ENCODE results near the gene TMPRSS4. TPM values are rescaled to one million over a fixed set of nuclear protein-coding genes. Genes with fewer than 3 reads are reported as not detected.

Gene TMPRSS4
- polyA plus RNA-seq, 1 of the 3 experiments (the other 2 are of a cell fraction), result not detected

- DNase-seq, result no peak
- no peak overlapping the region for H3K9ac ChIP-seq
- ChIA-PET POLR2A (no interaction called here), CTCF (interaction anchor here (0.8 to 2.4 kb wide), 7 partner anchors 9 to 273 kb away, joined by 3 to 12 read pairs (median 5); no protein-coding TSS in a partner anchor)
- peaks cover 19% of the 10 kb centered on the region; the same call in 1 of the 2 replicates for H3K27me3 ChIP-seq (ENCODE audit: insufficient read depth)
- H3K9me2 ChIP-seq, result no peaks in the 10 kb centered on the region
- no peaks in the 10 kb centered on the region for H4K20me1 ChIP-seq (ENCODE audit: insufficient read depth)
- H2AFZ ChIP-seq (ENCODE audit: low read depth), result no peak overlapping the region
- no peak overlapping the region for H3K4me2 ChIP-seq
- no peak overlapping the region for H3K4me3 ChIP-seq (ENCODE audit: low read depth in 2 of 2, low read length in 1 of 2)
- TF ChIP-seq MXI1 (IDR thresholded peaks at IDR 0.05; ENCODE audit: low read depth, low read length) (no peak), SMC3 (IDR thresholded peaks at IDR 0.05; ENCODE audit: low read depth, low read length) (no peak), JUND (IDR thresholded peaks at IDR 0.05) (no peak), NFIC (IDR thresholded peaks at IDR 0.05; ENCODE audit: borderline replicate concordance) (no peak), YY1 (IDR thresholded peaks at IDR 0.05; ENCODE audit: low read depth) (no peak), TCF12 (IDR thresholded peaks at IDR 0.05) (no peak), MAX (IDR thresholded peaks at IDR 0.05; ENCODE audit: low read depth) (no peak), SIN3A (IDR thresholded peaks at IDR 0.05; ENCODE audit: borderline replicate concordance, low read depth, low read length) (no peak), USF1 (IDR thresholded peaks at IDR 0.05; ENCODE audit: borderline replicate concordance, low read depth) (no peak), IRF3 (IDR thresholded peaks at IDR 0.05; ENCODE audit: low read depth, low read length) (no peak), RFX5 (IDR thresholded peaks at IDR 0.05; ENCODE audit: low read length) (no peak)
- WGBS (ENCODE audit: low lambda C conversion rate), result 51% methylated on average over 4 of the region's 5 CpGs
- H3K79me2 ChIP-seq (ENCODE audit: insufficient read depth), result no peaks in the 10 kb centered on the region
- H3K9me3 ChIP-seq, result no peaks in the 10 kb centered on the region
- no peaks in the 10 kb centered on the region for H3F3A ChIP-seq (replicated peaks; ENCODE audit: insufficient read depth)
- H3K36me3 ChIP-seq (replicated peaks in 1 of 2; ENCODE audit: control insufficient read depth in 1 of 2, insufficient read depth in 2 of 2, low read length in 1 of 2), result no peaks in the 10 kb centered on the region
- no peak overlapping the region for H3K27ac ChIP-seq (ENCODE audit: low read depth in 2 of 2, low read length in 1 of 2)
- no peaks in the 10 kb centered on the region for H3K4me1 ChIP-seq (ENCODE audit: control insufficient read depth in 1 of 2, insufficient read depth in 2 of 2, low read depth in 1 of 2, low read length in 1 of 2)
Measured at GRCh38 chr11:118080296-118080695, 3.4 kb downstream of the TMPRSS4 start.

- H3F3A ChIP-seq (replicated peaks; ENCODE audit: insufficient read depth), result no peaks in the 10 kb centered on the region
- H3K9ac ChIP-seq, result no peak overlapping the region
- no peak overlapping the region for H3K4me3 ChIP-seq (ENCODE audit: low read depth in 2 of 2, low read length in 1 of 2)
- H3K9me3 ChIP-seq, result no peaks in the 10 kb centered on the region
- CTCF ChIA-PET, result interaction anchor here (2.4 kb wide), 1 partner anchor 134 kb away, joined by 12 read pairs; no protein-coding TSS in a partner anchor
- H3K36me3 ChIP-seq (replicated peaks in 1 of 2; ENCODE audit: control insufficient read depth in 1 of 2, insufficient read depth in 2 of 2, low read length in 1 of 2), result no peaks in the 10 kb centered on the region
- no peak overlapping the region for H2AFZ ChIP-seq (ENCODE audit: low read depth)
- H3K4me1 ChIP-seq (ENCODE audit: control insufficient read depth in 1 of 2, insufficient read depth in 2 of 2, low read depth in 1 of 2, low read length in 1 of 2), result no peaks in the 10 kb centered on the region
- no peak overlapping the region for H3K4me2 ChIP-seq
- POLR2A ChIA-PET, result no interaction called here
- H4K20me1 ChIP-seq (ENCODE audit: insufficient read depth), result no peaks in the 10 kb centered on the region
- H3K9me2 ChIP-seq, result no peaks in the 10 kb centered on the region
- DNase-seq, result no peak
- no peak for TF ChIP-seq EZH2phosphoT487 (IDR thresholded peaks at IDR 0.05; ENCODE audit: borderline replicate concordance, low read depth)
- TF ChIP-seq ZBTB33 (IDR thresholded peaks at IDR 0.05; ENCODE audit: borderline replicate concordance, low read depth), result no peak
- no peak overlapping the region for H3K27ac ChIP-seq (ENCODE audit: low read depth in 2 of 2, low read length in 1 of 2)
- WGBS (ENCODE audit: low lambda C conversion rate), result 48% methylated on average over 9 of the region's 18 CpGs
- peaks cover 19% of the 10 kb centered on the region; the same call in 1 of the 2 replicates for H3K27me3 ChIP-seq (ENCODE audit: insufficient read depth)
- H3K79me2 ChIP-seq (ENCODE audit: insufficient read depth), result no peaks in the 10 kb centered on the region
Measured at GRCh38 chr11:118081241-118081958, 4.5 kb downstream of the TMPRSS4 start.

All from SK-N-SH (cell line).